ENCODE data around the gene TOB2. TPM values are rescaled to one million over a fixed set of nuclear protein-coding genes. Genes with fewer than 3 reads are reported as not detected.

Gene TOB2
- total and polyA plus RNA-seq, 12 donors: 26.4 to 84.9 (median 39.8) TPM

- peaks cover 0 to 75% (median 44%) of the 10 kb centered on the region in 9 donors for H3K36me3 ChIP-seq
- no peaks in the 10 kb centered on the region for H3K9me3 ChIP-seq
- H3K4me3 ChIP-seq: no peak overlapping the region
- H3K4me1 ChIP-seq: peaks cover 0 to 35% (median 19%) of the 10 kb centered on the region in 9 donors
- no peaks in the 10 kb centered on the region for H3K27me3 ChIP-seq
- WGBS, 2 donors: 88 to 91% methylated on average over 19 of the region's 19 CpGs
- TF ChIP-seq, protein P1, sequence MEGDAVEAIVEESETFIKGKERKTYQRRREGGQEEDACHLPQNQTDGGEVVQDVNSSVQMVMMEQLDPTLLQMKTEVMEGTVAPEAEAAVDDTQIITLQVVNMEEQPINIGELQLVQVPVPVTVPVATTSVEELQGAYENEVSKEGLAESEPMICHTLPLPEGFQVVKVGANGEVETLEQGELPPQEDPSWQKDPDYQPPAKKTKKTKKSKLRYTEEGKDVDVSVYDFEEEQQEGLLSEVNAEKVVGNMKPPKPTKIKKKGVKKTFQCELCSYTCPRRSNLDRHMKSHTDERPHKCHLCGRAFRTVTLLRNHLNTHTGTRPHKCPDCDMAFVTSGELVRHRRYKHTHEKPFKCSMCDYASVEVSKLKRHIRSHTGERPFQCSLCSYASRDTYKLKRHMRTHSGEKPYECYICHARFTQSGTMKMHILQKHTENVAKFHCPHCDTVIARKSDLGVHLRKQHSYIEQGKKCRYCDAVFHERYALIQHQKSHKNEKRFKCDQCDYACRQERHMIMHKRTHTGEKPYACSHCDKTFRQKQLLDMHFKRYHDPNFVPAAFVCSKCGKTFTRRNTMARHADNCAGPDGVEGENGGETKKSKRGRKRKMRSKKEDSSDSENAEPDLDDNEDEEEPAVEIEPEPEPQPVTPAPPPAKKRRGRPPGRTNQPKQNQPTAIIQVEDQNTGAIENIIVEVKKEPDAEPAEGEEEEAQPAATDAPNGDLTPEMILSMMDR (IDR thresholded peaks at IDR 0.05): no peak
- DNase-seq: no peak
- ATAC-seq: no peak
- no peak overlapping the region for H3K27ac ChIP-seq
- intact Hi-C loops (cut with DNase I): loop anchor here in 1 of 10 donors (10.0 kb wide), 1 partner anchor 198 kb away; no protein-coding TSS in a partner anchor
Measured at GRCh38 chr22:41397143-41397811, 49.3 kb downstream of the TOB2 start.

- no peaks in the 10 kb centered on the region for H3K27me3 ChIP-seq
- DNase-seq: no peak
- WGBS, 2 donors: 94% methylated on average over 37 of the region's 37 CpGs
- ATAC-seq: no peak
- no peak overlapping the region for H3K4me3 ChIP-seq
- H3K36me3 ChIP-seq: peaks cover 0 to 91% (median 52%) of the 10 kb centered on the region in 9 donors
- H3K27ac ChIP-seq: peak overlapping the region in 3 of 10 donors; percentile 67 to 71 (median 69)
- intact Hi-C loops (cut with DNase I): loop anchor here in 1 of 10 donors (10.0 kb wide), 1 partner anchor 199 kb away; no protein-coding TSS in a partner anchor
- TF ChIP-seq, protein P1 (IDR thresholded peaks at IDR 0.05): no peak
- H3K4me1 ChIP-seq: peaks cover 0 to 28% (median 15%) of the 10 kb centered on the region in 9 donors
- H3K9me3 ChIP-seq: no peaks in the 10 kb centered on the region
Measured at GRCh38 chr22:41395531-41396240, 50.9 kb downstream of the TOB2 start.

GRCh38 chr22:41394012-41394356, 52.6 kb downstream of the TOB2 start:
- Histone ChIP-seq H3K4me1 (peaks cover 0 to 28% (median 15%) of the 10 kb centered on the region in 9 donors), H3K36me3 (peaks cover 0 to 100% (median 63%) of the 10 kb centered on the region in 9 donors), H3K4me3 (no peak overlapping the region), H3K9me3 (no peaks in the 10 kb centered on the region), H3K27ac (peak overlapping the region; percentile 35 to 71 (median 65)), H3K27me3 (no peaks in the 10 kb centered on the region)
- TF ChIP-seq, protein P1 (IDR thresholded peaks at IDR 0.05): no peak
- ATAC-seq: peak in 1 of 8 donors; percentile 2
- intact Hi-C loops (cut with DNase I): loop anchor here in 1 of 10 donors (10.0 kb wide), 1 partner anchor 201 kb away; no protein-coding TSS in a partner anchor
- 91 to 94% methylated on average over 11 of the region's 11 CpGs for WGBS, 2 donors
- DNase-seq: no peak

- 89% methylated on average over 7 of the region's 7 CpGs for WGBS, 2 donors
- no peak overlapping the region for H3K4me3 ChIP-seq
- no peak overlapping the region for H3K27ac ChIP-seq
- TF ChIP-seq, protein P1 (IDR thresholded peaks at IDR 0.05): no peak
- H3K9me3 ChIP-seq: no peaks in the 10 kb centered on the region
- ATAC-seq (no peak), DNase-seq (no peak)
- peaks cover 0 to 28% (median 21%) of the 10 kb centered on the region in 9 donors for H3K4me1 ChIP-seq
- intact Hi-C loops (cut with DNase I): no loop called here
- H3K27me3 ChIP-seq: no peaks in the 10 kb centered on the region
- H3K36me3 ChIP-seq: peaks cover 0 to 66% (median 41%) of the 10 kb centered on the region in 9 donors
Measured at GRCh38 chr22:41387341-41387740, 59.3 kb downstream of the TOB2 start.

All from heart right ventricle (tissue), 16 donors.